ENCODE data around the gene PWWP2B.

PWWP2B gene

GRCh38 chr10:132418527-132419416 lies 21.8 kb downstream of the PWWP2B start:
- DNase-seq (ENCODE audit: low read depth in 2 of 2) = no peak

GRCh38 chr10:132419538-132420468 lies 22.8 kb downstream of the PWWP2B start:
- DNase-seq (ENCODE audit: low read depth in 2 of 2) = no peak

GRCh38 chr10:132420469-132420980 lies 23.5 kb downstream of the PWWP2B start:
- no peak for DNase-seq (ENCODE audit: low read depth in 2 of 2)

- DNase-seq (ENCODE audit: low read depth in 2 of 2) = peak in 1 of 2 donors; percentile 31
Measured at GRCh38 chr10:132420981-132421846, 24.2 kb downstream of the PWWP2B start.

- DNase-seq (ENCODE audit: low read depth in 2 of 2) = no peak
Measured at GRCh38 chr10:132421847-132422751, 25.1 kb downstream of the PWWP2B start.

- no peak for DNase-seq (ENCODE audit: low read depth in 2 of 2)
Measured at GRCh38 chr10:132422903-132423825, 26.2 kb downstream of the PWWP2B start.

GRCh38 chr10:132423966-132424861 lies 27.2 kb downstream of the PWWP2B start:
- DNase-seq (ENCODE audit: low read depth in 2 of 2) = no peak

- DNase-seq (ENCODE audit: low read depth in 2 of 2) = no peak
Measured at GRCh38 chr10:132425029-132425756, 28.2 kb downstream of the PWWP2B start.

GRCh38 chr10:132425757-132426155 lies 28.8 kb downstream of the PWWP2B start:
- DNase-seq (ENCODE audit: low read depth in 2 of 2) = no peak

- DNase-seq (ENCODE audit: low read depth in 2 of 2) = no peak
Measured at GRCh38 chr10:132427006-132427771, 30.2 kb downstream of the PWWP2B start.

GRCh38 chr10:132427939-132428367 lies 31.0 kb downstream of the PWWP2B start:
- no peak for DNase-seq (ENCODE audit: low read depth in 2 of 2)

GRCh38 chr10:132428486-132428995 lies 31.5 kb downstream of the PWWP2B start:
- DNase-seq (ENCODE audit: low read depth in 2 of 2) = no peak

- no peak for DNase-seq (ENCODE audit: low read depth in 2 of 2)
Measured at GRCh38 chr10:132429281-132430230, 32.6 kb downstream of the PWWP2B start.

GRCh38 chr10:132430231-132430743 lies 33.3 kb downstream of the PWWP2B start:
- no peak for DNase-seq (ENCODE audit: low read depth in 2 of 2)

- DNase-seq (ENCODE audit: low read depth in 2 of 2) = no peak
Measured at GRCh38 chr10:132430861-132431271, 33.9 kb downstream of the PWWP2B start.

All from stimulated activated CD8-positive, alpha-beta memory T cell treated with anti-CD3 and anti-CD28 coated beads, Interleukin-7, amount 100 ng/mL, for 4 hours (primary cell).